A673 (cell line): ENCODE measurements around the gene VAC14. TPM values are rescaled to one million over a fixed set of nuclear protein-coding genes. Genes with fewer than 3 reads are reported as not detected.

Experiments
- BruUV-seq: library from RNA; stranded (reverse); fragments of 400-500 nt; replicated peaks from 2 replicates; lab custom pipeline; 2021; lab: Mats Ljungman, UMichigan
- CTCF ChIA-PET: fragments of 300-600 bp; sonication (Branson Sonifier 250); formaldehyde crosslinking; loops from one replicate; lab custom pipeline; 2022; ENCODE audit warnings: antibody characterized with exemption; lab: Charles Lee
- POLR2A ChIA-PET: fragments of 300-600 bp; sonication (Branson Sonifier 250); formaldehyde crosslinking; loops from one replicate; lab custom pipeline; 2022; ENCODE audit warnings: antibody characterized with exemption; ENCODE audit not compliant: low non-redundant PET; lab: Charles Lee
- DNase-seq: peaks from one replicate; pipeline ENCODE4 v3.0.0-alpha.2; 2015; ENCODE audit warnings: low spot score
- H3K27ac ChIP-seq: fragments of 200-600 bp; sonication (generic); 2 replicates; pipeline ENCODE4 v1.5.1; 2016; ENCODE audit warnings: mixed run types, low read depth, mild to moderate bottlenecking, mixed read lengths, antibody characterized with exemption, low read length; ENCODE audit not compliant: poor library complexity, severe bottlenecking
- H3K27me3 ChIP-seq: fragments of 200-600 bp; sonication (generic); replicated peaks from 2 replicates; pipeline ENCODE4 v1.6.1; 2017; ENCODE audit warnings: mixed run types, low read depth, mild to moderate bottlenecking, mixed read lengths, antibody characterized with exemption, low read length; ENCODE audit not compliant: insufficient read depth, poor library complexity
- H3K36me3 ChIP-seq: fragments of 200-600 bp; sonication (generic); 2 replicates; pipeline ENCODE4 v1.6.1; 2016; ENCODE audit warnings: mixed run types, mild to moderate bottlenecking, mixed read lengths, antibody characterized with exemption, low read length; ENCODE audit not compliant: insufficient read depth, poor library complexity, severe bottlenecking
- H3K4me1 ChIP-seq: fragments of 200-600 bp; sonication (generic); 2 replicates; pipeline ENCODE4 v1.6.1; 2017; ENCODE audit warnings: mixed run types, mild to moderate bottlenecking, mixed read lengths, antibody characterized with exemption, low read length; ENCODE audit not compliant: insufficient read depth, poor library complexity, severe bottlenecking
- H3K4me3 ChIP-seq: fragments of 200-600 bp; sonication (generic); 2 replicates; pipeline ENCODE4 v1.5.1; 2016; ENCODE audit warnings: low read depth, mixed run types, mild to moderate bottlenecking, mixed read lengths, low read length; ENCODE audit not compliant: poor library complexity, severe bottlenecking
- H3K9me3 ChIP-seq: fragments of 200-600 bp; sonication (generic); 2 replicates; pipeline ENCODE4 v1.6.1; 2016; ENCODE audit warnings: mixed run types, low read depth, mild to moderate bottlenecking, mixed read lengths, antibody characterized with exemption, low read length; ENCODE audit not compliant: poor library complexity, severe bottlenecking
- EZH2 ChIP-seq: fragments of 200-600 bp; sonication (generic); IDR thresholded peaks from 2 replicates; pipeline ENCODE4 v1.6.1; 2017; ENCODE audit warnings: borderline replicate concordance, low read depth, mild to moderate bottlenecking, mixed read lengths, antibody characterized with exemption, low read length; ENCODE audit not compliant: poor library complexity, severe bottlenecking
- intact Hi-C: fragments of 100-400 bp; cut with micrococcal nuclease; formaldehyde crosslinking; loops from one replicate; pipeline ENCODE4 v1.10.0; 2022; ENCODE audit not compliant: unreplicated experiment
- total RNA-seq: library from RNA; stranded (reverse); gene quantifications from 2 replicates; pipeline ENCODE4 v1.2.3, GENCODE V29; 2021
- TF ChIP-seq, protein P1 (sequence below): fragments of 300-800, 200-600 bp; sonication (generic); conservative IDR thresholded peaks from 2 replicates; pipeline ENCODE4 v1.5.1; 2017; ENCODE audit warnings: low read depth, mild to moderate bottlenecking, antibody characterized with exemption, low read length, moderate library complexity, mixed read lengths

VAC14 gene
- total RNA-seq, 1 experiment from 2014 or later: 46.6 TPM

DNA sequence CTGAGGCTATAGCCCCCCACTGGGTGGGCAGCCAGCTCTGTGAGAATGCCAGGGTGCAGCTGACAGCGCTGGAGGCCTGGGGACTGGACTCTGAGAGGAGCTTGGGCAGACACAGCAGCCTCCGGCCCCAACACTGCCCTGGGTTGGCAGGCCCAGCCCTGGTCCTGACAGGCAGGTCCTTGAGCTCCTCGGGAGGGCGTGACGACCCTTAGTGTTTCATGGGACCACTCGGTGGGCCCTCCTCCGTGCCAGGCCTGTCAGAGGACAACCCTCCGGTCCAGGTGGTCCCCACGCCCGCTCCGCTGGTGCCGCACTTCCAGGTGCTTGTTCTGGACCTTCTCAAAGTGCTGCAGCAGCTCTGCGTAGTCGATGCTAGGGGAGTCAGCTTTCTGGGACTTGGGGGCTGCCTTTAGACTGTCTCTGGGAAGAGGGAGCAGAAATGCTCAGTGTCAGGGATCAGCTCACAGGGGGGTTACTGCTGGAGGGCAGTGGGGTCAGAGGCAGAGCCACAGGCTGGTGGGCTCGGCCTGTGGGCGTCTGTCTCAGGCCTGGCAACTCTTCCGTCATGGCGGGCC is 113.2 kb downstream of the VAC14 start:
- POLR2A ChIA-PET: interaction anchor here (0.6 kb wide), 1 partner anchor 16 kb away, joined by 3 read pairs; no protein-coding TSS in a partner anchor
- Histone ChIP-seq H3K4me3 (no peak overlapping the region), H3K4me1 (peaks cover 29% of the 10 kb centered on the region), H3K36me3 (no peaks in the 10 kb centered on the region), H3K27me3 (no peaks in the 10 kb centered on the region), H3K27ac (no peak overlapping the region), H3K9me3 (no peaks in the 10 kb centered on the region)
- intact Hi-C loops: loop anchor here (5.0 to 10.0 kb wide), 2 partner anchors 65 to 677 kb away; no protein-coding TSS in a partner anchor
- no peak for DNase-seq
- no TSS peak for BruUV-seq
- TF ChIP-seq, protein P1, sequence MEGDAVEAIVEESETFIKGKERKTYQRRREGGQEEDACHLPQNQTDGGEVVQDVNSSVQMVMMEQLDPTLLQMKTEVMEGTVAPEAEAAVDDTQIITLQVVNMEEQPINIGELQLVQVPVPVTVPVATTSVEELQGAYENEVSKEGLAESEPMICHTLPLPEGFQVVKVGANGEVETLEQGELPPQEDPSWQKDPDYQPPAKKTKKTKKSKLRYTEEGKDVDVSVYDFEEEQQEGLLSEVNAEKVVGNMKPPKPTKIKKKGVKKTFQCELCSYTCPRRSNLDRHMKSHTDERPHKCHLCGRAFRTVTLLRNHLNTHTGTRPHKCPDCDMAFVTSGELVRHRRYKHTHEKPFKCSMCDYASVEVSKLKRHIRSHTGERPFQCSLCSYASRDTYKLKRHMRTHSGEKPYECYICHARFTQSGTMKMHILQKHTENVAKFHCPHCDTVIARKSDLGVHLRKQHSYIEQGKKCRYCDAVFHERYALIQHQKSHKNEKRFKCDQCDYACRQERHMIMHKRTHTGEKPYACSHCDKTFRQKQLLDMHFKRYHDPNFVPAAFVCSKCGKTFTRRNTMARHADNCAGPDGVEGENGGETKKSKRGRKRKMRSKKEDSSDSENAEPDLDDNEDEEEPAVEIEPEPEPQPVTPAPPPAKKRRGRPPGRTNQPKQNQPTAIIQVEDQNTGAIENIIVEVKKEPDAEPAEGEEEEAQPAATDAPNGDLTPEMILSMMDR: no peak
- no peak for TF ChIP-seq EZH2
- CTCF ChIA-PET: interaction anchor here (1.0 to 1.3 kb wide), 2 partner anchors 82 to 84 kb away, joined by 3 to 4 read pairs; no protein-coding TSS in a partner anchor

DNA sequence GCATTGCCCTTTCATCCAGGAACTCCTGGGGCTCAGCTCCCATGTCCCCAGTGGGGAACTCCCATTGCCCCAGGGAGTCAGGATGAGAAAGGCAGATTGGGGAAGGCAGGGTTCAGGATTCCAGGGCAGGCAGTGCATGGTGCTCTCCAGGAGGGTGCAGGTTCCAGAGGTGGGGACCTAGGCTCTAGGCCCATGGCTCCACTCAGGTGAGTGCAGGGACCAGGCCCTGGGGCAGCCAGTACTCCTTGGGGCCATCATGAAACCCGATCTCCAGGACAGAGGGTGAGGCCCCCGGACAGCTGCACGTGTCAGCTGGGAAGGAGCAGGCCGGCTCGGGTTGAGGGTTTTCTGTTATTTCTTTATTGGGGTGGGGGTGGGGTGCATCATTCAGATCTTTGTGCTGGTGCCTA is 113.9 kb downstream of the VAC14 start:
- intact Hi-C loops: loop anchor here (5.0 to 10.0 kb wide), 2 partner anchors 65 to 678 kb away; no protein-coding TSS in a partner anchor
- Histone ChIP-seq H3K9me3 (no peaks in the 10 kb centered on the region), H3K4me1 (peaks cover 27% of the 10 kb centered on the region), H3K27ac (no peak overlapping the region), H3K36me3 (no peaks in the 10 kb centered on the region), H3K4me3 (no peak overlapping the region), H3K27me3 (no peaks in the 10 kb centered on the region)
- DNase-seq: no peak
- TF ChIP-seq, protein P1: no peak
- no peak for TF ChIP-seq EZH2
- ChIA-PET CTCF (interaction anchor here (1.0 to 1.3 kb wide), 2 partner anchors 83 to 84 kb away, joined by 3 to 4 read pairs; no protein-coding TSS in a partner anchor), POLR2A (interaction anchor here (0.6 kb wide), 1 partner anchor 16 kb away, joined by 3 read pairs; no protein-coding TSS in a partner anchor)
- BruUV-seq: no TSS peak

DNA sequence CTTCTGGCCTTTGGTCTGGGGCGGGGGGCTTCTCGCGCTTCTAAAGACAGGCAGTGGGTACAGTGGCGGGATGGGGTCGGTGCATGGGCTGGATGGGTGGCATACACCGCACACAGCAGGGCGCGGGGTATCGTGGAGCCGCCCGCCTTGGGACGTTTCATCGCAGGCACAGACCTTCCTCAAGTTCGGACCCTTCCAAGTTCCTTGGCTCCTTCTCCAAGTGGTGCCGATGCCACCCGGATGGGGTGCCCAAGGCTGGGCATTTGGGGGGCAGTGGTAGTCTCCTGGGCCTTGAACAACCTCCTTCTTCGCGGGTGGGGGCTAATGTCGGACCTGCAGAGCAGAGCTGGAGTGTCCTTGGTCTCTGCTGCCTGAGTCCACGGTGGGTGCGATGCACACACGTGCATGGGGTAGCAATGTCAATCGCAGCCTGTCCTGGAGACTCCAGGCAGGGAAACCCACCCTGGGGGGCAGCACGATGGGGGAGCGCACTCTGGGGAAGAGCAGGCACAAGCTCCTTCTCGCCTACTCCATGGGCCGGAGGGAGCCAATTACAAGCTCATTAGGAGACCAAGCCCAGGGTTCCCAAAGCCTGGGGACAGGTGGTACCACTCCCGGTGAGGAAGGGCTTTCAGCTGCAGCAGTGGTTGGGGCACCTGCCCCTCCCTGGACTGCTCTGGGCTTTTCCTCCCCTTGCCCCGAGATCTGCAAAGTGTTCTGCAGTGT is 114.4 kb downstream of the VAC14 start:
- Histone ChIP-seq H3K36me3 (no peaks in the 10 kb centered on the region), H3K9me3 (no peaks in the 10 kb centered on the region), H3K4me3 (peak overlapping the region; percentile 43), H3K27me3 (no peaks in the 10 kb centered on the region), H3K27ac (peak overlapping the region; percentile 77), H3K4me1 (peaks cover 24% of the 10 kb centered on the region)
- no peak for DNase-seq
- intact Hi-C loops: loop anchor here (5.0 to 10.0 kb wide), 2 partner anchors 66 to 678 kb away; no protein-coding TSS in a partner anchor
- CTCF ChIA-PET: interaction anchor here (1.0 to 1.3 kb wide), 2 partner anchors 84 to 85 kb away, joined by 3 to 4 read pairs; no protein-coding TSS in a partner anchor
- POLR2A ChIA-PET: interaction anchor here (0.5 kb wide), 1 partner anchor 78 kb away, joined by 9 read pairs; no protein-coding TSS in a partner anchor
- BruUV-seq: no TSS peak
- TF ChIP-seq, protein P1: no peak
- no peak for TF ChIP-seq EZH2
